ENCODE data around the gene SH3BGRL.

DNA sequence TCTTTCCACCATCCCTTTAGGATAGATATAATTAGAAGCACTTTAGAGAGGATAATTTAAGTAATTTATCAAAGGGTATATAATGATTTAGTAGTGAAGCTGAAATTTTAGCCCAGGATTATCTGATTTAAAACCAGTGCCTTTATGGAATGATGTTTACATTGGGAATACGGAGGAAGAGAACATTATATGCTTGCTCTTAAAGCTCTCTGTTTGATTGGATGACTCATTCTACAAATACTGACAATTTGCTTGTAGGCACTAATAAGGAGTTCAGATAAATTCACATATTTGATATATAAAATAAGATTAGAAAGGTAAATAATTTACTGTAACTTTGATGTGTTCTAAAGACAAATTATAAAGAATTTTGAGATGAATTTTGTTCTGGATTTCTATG, 84.7 kb downstream of the SH3BGRL start:
- TF ChIP-seq, protein P1, sequence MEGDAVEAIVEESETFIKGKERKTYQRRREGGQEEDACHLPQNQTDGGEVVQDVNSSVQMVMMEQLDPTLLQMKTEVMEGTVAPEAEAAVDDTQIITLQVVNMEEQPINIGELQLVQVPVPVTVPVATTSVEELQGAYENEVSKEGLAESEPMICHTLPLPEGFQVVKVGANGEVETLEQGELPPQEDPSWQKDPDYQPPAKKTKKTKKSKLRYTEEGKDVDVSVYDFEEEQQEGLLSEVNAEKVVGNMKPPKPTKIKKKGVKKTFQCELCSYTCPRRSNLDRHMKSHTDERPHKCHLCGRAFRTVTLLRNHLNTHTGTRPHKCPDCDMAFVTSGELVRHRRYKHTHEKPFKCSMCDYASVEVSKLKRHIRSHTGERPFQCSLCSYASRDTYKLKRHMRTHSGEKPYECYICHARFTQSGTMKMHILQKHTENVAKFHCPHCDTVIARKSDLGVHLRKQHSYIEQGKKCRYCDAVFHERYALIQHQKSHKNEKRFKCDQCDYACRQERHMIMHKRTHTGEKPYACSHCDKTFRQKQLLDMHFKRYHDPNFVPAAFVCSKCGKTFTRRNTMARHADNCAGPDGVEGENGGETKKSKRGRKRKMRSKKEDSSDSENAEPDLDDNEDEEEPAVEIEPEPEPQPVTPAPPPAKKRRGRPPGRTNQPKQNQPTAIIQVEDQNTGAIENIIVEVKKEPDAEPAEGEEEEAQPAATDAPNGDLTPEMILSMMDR (IDR thresholded peaks at IDR 0.05) = no peak
- no peak for TF ChIP-seq POLR2A (IDR thresholded peaks at IDR 0.05)
